NB4 (cell line): ENCODE data around the gene PARD3.

Experiments
- DNase-seq: peaks from one replicate; pipeline ENCODE4 v3.0.0; 2010; ENCODE audit warnings: low read depth
- H3K4me3 ChIP-seq: one replicate; pipeline ENCODE4 v1.5.1; 2011; ENCODE audit warnings: mild to moderate bottlenecking, low read depth, low read length, moderate library complexity
- CTCF ChIP-seq: IDR thresholded peaks from one replicate; pipeline ENCODE4 v1.5.1; 2012; ENCODE audit warnings: low read depth, low read length
- MAX ChIP-seq: IDR thresholded peaks from 2 replicates; pipeline ENCODE4 v1.6.1; 2011; ENCODE audit warnings: low read depth, low read length
- MYC ChIP-seq: IDR thresholded peaks from 2 replicates; pipeline ENCODE4 v1.6.1; 2011; ENCODE audit warnings: low read depth, low read length
- POLR2A ChIP-seq: IDR thresholded peaks from 2 replicates; pipeline ENCODE4 v1.6.1; 2011; ENCODE audit warnings: mild to moderate bottlenecking; ENCODE audit not compliant: insufficient read length; ENCODE audit errors: extremely low read depth

Gene PARD3

GRCh38 chr10:34313353-34313752 lies 501.7 kb downstream of the PARD3 start:
- H3K4me3 ChIP-seq: no peak overlapping the region
- DNase-seq: no peak
- TF ChIP-seq MAX (no peak), CTCF (no peak), MYC (no peak), POLR2A (no peak)

- TF ChIP-seq MYC: no peak
- TF ChIP-seq CTCF: no peak
- no peak for TF ChIP-seq POLR2A
- TF ChIP-seq MAX: no peak
- H3K4me3 ChIP-seq: no peak overlapping the region
- no peak for DNase-seq
Observed at GRCh38 chr10:34311679-34312078, 503.4 kb downstream of the PARD3 start.

- TF ChIP-seq MAX (no peak), MYC (no peak), POLR2A (no peak), CTCF (no peak)
- DNase-seq: no peak
- H3K4me3 ChIP-seq: no peak overlapping the region
Observed at GRCh38 chr10:34310234-34310633, 504.9 kb downstream of the PARD3 start.

- H3K4me3 ChIP-seq: no peak overlapping the region
- TF ChIP-seq CTCF: peak; percentile 4
- TF ChIP-seq MYC: no peak
- TF ChIP-seq POLR2A: no peak
- peak; percentile 5 for DNase-seq
Observed at GRCh38 chr10:34305189-34305588, 509.9 kb downstream of the PARD3 start.

GRCh38 chr10:34303022-34303421 lies 512.1 kb downstream of the PARD3 start:
- no peak overlapping the region for H3K4me3 ChIP-seq
- no peak for DNase-seq

More at GRCh38 chr10:34303022-34303421, 512.1 kb downstream of the PARD3 start:
- TF ChIP-seq MAX: no peak
- no peak for TF ChIP-seq POLR2A
- no peak for TF ChIP-seq CTCF
- no peak for TF ChIP-seq MYC
